Progenitor cell of endocrine pancreas (in vitro differentiated cells): Measurements from ENCODE around the gene CCAR1. TPM values are rescaled to one million over a fixed set of nuclear protein-coding genes. Genes with fewer than 3 reads are reported as not detected.
"Not testable (repeated sequence)": the region's sequence is repeated elsewhere in the genome, so short reads cannot be mapped to it uniquely, and the experiment has no call there.

Experiments
- DNase-seq: peaks from one replicate; pipeline ENCODE4 v3.0.0; 2021; ENCODE audit warnings: low spot score; ENCODE audit not compliant: unreplicated experiment
- H3K27ac Mint-ChIP-seq: 2 replicates; pipeline ENCODE4 v1.8.0; 2021; ENCODE audit warnings: mild to moderate bottlenecking, moderate library complexity, mixed read lengths
- H3K27me3 Mint-ChIP-seq: 2 replicates; pipeline ENCODE4 v1.8.0; 2021; ENCODE audit warnings: mixed read lengths
- H3K36me3 Mint-ChIP-seq: 2 replicates; pipeline ENCODE4 v1.8.0; 2022; ENCODE audit warnings: mixed read lengths; ENCODE audit not compliant: insufficient read depth
- H3K4me1 Mint-ChIP-seq: 2 replicates; pipeline ENCODE4 v1.8.0; 2021; ENCODE audit warnings: low read depth, mixed read lengths
- H3K4me3 Mint-ChIP-seq: 2 replicates; pipeline ENCODE4 v1.8.0; 2021; ENCODE audit warnings: low read depth, mild to moderate bottlenecking, moderate library complexity, mixed read lengths
- H3K9me3 Mint-ChIP-seq: 2 replicates; pipeline ENCODE4 v1.8.0; 2021; ENCODE audit warnings: low read depth, mixed read lengths
- CTCF ChIP-seq: fragments of 200-600 bp; sonication (generic); IDR thresholded peaks from one replicate; pipeline ENCODE4 v1.5.0; 2021; ENCODE audit warnings: antibody characterized with exemption, mild to moderate bottlenecking; ENCODE audit not compliant: unreplicated experiment
- total RNA-seq: library from RNA; stranded (reverse); gene quantifications from 2 replicates; pipeline ENCODE4 v1.2.1, GENCODE V29; 2021

The CCAR1 gene
- total RNA-seq, 1 donor from 2014 or later = 150 TPM

DNA sequence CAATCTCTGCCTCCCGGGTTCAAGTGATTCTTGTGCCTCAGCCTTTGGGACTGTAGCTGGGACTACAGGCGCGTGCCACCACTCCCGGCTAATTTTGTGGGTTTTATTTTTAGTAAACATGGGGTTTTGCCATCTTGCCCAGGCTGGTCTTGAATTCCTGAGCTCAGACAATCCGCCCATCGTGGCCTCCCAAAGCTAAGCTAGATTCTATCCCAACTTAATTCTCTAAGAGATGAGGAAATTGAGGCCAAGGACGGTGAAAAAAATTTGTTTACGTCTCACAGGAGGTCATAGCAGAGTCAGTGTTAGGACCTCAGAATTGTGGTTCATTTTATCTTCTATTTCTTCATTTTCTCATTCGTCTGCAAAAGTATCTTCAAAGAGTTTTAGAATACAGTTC is 6.1 kb downstream of the CCAR1 start:
- Mint-ChIP-seq H3K36me3 (peaks cover 25% of the 10 kb centered on the region), H3K4me1 (peaks cover 5% of the 10 kb centered on the region), H3K9me3 (no peaks in the 10 kb centered on the region), H3K4me3 (no peak overlapping the region), H3K27me3 (no peaks in the 10 kb centered on the region), H3K27ac (no peak overlapping the region)
- no peak for TF ChIP-seq CTCF
- DNase-seq = no peak

DNA sequence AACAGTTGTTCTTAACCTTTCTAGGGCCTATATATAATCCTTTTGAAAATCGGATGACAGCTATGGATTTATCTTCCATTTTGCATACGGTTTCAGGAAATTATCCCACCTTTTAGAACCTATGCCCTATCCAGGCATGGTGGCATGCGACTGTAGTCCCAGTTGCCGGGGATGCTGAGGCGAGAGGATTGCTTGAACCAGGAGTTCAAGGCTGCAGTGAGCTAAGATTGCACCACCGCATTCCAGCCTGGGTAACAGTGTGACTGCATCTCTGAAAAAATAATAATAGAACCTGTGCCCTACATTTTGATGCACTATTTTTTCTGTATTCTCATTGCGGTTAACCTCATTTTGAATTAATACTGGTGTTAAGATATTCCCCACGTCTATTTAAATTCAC is 11.6 kb downstream of the CCAR1 start:
- Mint-ChIP-seq H3K36me3 (peaks cover 19% of the 10 kb centered on the region), H3K27me3 (no peaks in the 10 kb centered on the region), H3K9me3 (no peaks in the 10 kb centered on the region), H3K27ac (no peak overlapping the region), H3K4me1 (no peaks in the 10 kb centered on the region), H3K4me3 (no peak overlapping the region)
- no peak for TF ChIP-seq CTCF
- DNase-seq = no peak

GRCh38 chr10:68734349-68734748 is 13.3 kb downstream of the CCAR1 start:
- H3K36me3 Mint-ChIP-seq = peaks cover 22% of the 10 kb centered on the region
- H3K9me3 Mint-ChIP-seq = no peaks in the 10 kb centered on the region
- DNase-seq = no peak
- no peak overlapping the region for H3K4me3 Mint-ChIP-seq
- H3K4me1 Mint-ChIP-seq = no peaks in the 10 kb centered on the region
- TF ChIP-seq CTCF = no peak
- H3K27ac Mint-ChIP-seq = no peak overlapping the region
- no peaks in the 10 kb centered on the region for H3K27me3 Mint-ChIP-seq

GRCh38 chr10:68735119-68735518 is 14.1 kb downstream of the CCAR1 start:
- DNase-seq = no peak
- Mint-ChIP-seq H3K4me1 (no peaks in the 10 kb centered on the region), H3K27me3 (no peaks in the 10 kb centered on the region), H3K36me3 (peaks cover 25% of the 10 kb centered on the region), H3K9me3 (no peaks in the 10 kb centered on the region), H3K27ac (no peak overlapping the region), H3K4me3 (no peak overlapping the region)
- no peak for TF ChIP-seq CTCF

DNA sequence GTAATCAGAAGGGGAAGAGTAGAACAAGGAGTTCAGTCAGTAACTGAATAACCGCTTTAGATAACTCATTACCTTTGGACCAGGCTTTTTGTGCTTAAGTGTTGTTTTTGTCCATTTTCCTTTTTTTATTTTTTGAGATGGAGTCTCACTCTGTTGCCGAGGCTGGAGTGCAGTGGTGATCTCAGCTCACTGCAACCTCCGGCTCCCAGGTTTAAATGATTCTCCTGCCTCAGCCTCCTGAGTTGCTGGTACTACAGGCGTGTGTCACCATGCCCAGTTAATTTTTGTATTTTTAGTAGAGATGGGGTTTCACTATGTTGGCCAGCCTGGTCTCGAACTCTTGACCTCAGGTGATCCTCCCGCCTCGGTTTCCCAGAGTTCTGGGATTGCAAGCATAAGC is 14.7 kb downstream of the CCAR1 start:
- H3K27ac Mint-ChIP-seq, H3K4me1 Mint-ChIP-seq, H3K4me3 Mint-ChIP-seq, H3K27me3 Mint-ChIP-seq, DNase-seq, H3K9me3 Mint-ChIP-seq: not testable (repeated sequence)
- peaks cover 26% of the 10 kb centered on the region for H3K36me3 Mint-ChIP-seq

DNA sequence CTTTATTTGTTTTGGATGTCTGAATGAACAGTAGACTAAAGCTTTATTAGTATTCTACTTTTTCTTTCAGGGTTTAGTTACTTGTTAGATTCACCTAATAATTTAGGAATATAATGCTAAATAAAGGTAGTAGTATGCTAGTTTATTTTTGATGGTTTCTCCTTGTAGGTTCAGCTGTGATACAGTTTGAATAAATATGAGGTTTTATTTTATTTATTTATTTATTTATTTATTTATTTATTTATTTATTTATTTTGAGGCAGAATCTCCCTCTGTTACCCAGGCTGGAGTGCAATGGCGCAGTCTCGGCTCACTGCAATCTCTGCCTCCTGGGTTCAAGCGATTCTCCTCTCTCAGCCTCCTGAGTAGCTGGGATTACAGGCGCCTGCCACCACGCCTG is 19.6 kb downstream of the CCAR1 start:
- not testable (repeated sequence) for H3K4me3 Mint-ChIP-seq, H3K4me1 Mint-ChIP-seq, H3K27ac Mint-ChIP-seq, DNase-seq, H3K9me3 Mint-ChIP-seq, H3K27me3 Mint-ChIP-seq
- peaks cover 23% of the 10 kb centered on the region for H3K36me3 Mint-ChIP-seq
